Activated naive CD8-positive, alpha-beta T cell treated with anti-CD3 and anti-CD28 coated beads, Interleukin-2, amount 50 U/mL, for 24 hours (primary cell): ENCODE results near the gene SSTR3.
"Not testable (repeated sequence)": the region's sequence is repeated elsewhere in the genome, so short reads cannot be mapped to it uniquely, and the experiment has no call there.

Source experiments
- ATAC-seq: fragments of 150-1000 bp; cut with Tn5 transposase; one replicate; pipeline ENCODE4 v1.10.0; 2021
- DNase-seq: peaks from one replicate; pipeline ENCODE4 v3.0.0; 2021
- H3K27ac Mint-ChIP-seq: one replicate; pipeline ENCODE4 v1.8.0; 2021; ENCODE audit warnings: mild to moderate bottlenecking, mixed read lengths
- H3K27me3 Mint-ChIP-seq: one replicate; pipeline ENCODE4 v1.8.0; 2021; ENCODE audit warnings: mixed read lengths
- H3K36me3 Mint-ChIP-seq: one replicate; pipeline ENCODE4 v1.8.0; 2021; ENCODE audit warnings: low read depth, mixed read lengths
- H3K4me1 Mint-ChIP-seq: one replicate; pipeline ENCODE4 v1.8.0; 2021; ENCODE audit warnings: mixed read lengths
- H3K4me3 Mint-ChIP-seq: one replicate; pipeline ENCODE4 v1.8.0; 2021; ENCODE audit warnings: mild to moderate bottlenecking, moderate library complexity, mixed read lengths
- H3K9me3 Mint-ChIP-seq: one replicate; pipeline ENCODE4 v1.8.0; 2021; ENCODE audit warnings: mixed read lengths

The SSTR3 gene

DNA sequence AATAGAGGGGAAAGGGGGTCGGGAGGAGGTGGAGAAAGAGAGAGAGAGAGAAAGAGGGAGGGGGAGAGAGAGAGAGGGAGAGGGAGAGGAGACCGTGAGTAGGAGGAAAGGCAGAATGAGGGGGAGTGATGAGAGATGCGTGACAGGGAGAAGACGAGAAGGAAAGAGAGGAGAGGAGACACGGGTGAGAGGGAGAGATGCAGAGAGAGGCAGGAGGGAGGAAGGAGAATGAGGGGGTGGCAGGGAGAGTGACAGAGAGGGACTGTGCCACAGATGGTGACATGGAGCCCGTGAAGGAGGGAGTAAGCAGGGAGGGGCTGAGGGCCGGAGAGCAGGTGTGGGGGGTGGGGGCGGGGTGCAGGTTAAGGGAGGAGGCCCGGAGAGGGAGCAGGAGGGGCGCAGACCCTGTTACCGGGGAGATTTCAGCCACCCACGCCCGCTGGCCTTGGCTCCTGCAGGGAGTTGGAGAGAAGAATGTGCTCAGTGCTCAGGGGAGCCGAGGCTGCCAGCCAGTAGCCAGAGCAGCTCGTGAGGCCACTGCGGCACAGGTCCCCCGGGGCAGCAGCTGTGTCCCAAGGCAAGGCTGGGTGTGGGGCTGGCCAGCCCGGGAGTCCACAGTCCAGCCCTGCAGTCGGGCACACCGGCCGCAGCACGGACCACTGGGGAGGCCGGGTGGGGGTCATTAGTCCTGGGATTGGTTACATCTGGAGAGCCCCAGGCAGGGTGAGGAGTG is at the start of gene SSTR3:
Gene SSTR3 (minus strand): TSS at position 304 of the 733 bp plus-strand sequence. CDS start 4,674 bp downstream, outside the sequence.
- H3K9me3 Mint-ChIP-seq: no peaks in the 10 kb centered on the region
- DNase-seq (no peak), ATAC-seq (peak; percentile 26)
- peaks cover 29% of the 10 kb centered on the region for H3K4me1 Mint-ChIP-seq
- no peak within 1 kb of the TSS for H3K27ac Mint-ChIP-seq
- H3K27me3 Mint-ChIP-seq: no peaks in the 10 kb centered on the region
- no peak within 1 kb of the TSS for H3K4me3 Mint-ChIP-seq
- H3K36me3 Mint-ChIP-seq: no peaks in the 10 kb centered on the region

- Mint-ChIP-seq H3K9me3 (peaks cover 7% of the 10 kb centered on the region), H3K36me3 (no peaks in the 10 kb centered on the region), H3K4me1 (peaks cover 32% of the 10 kb centered on the region), H3K4me3 (no peak overlapping the region), H3K27ac (peak overlapping the region; percentile 1), H3K27me3 (peaks cover 3% of the 10 kb centered on the region)
- ATAC-seq (peak; percentile 57), DNase-seq (peak; percentile 72)
Observed at GRCh38 chr22:37260901-37261336, 48.6 kb upstream of the SSTR3 start.

- Mint-ChIP-seq H3K4me1 (peaks cover 37% of the 10 kb centered on the region), H3K4me3 (no peak overlapping the region), H3K36me3 (no peaks in the 10 kb centered on the region), H3K9me3 (peaks cover 7% of the 10 kb centered on the region), H3K27me3 (peaks cover 3% of the 10 kb centered on the region), H3K27ac (no peak overlapping the region)
- ATAC-seq (no peak), DNase-seq (no peak)
Observed at GRCh38 chr22:37260155-37260795, 48.0 kb upstream of the SSTR3 start.

DNA sequence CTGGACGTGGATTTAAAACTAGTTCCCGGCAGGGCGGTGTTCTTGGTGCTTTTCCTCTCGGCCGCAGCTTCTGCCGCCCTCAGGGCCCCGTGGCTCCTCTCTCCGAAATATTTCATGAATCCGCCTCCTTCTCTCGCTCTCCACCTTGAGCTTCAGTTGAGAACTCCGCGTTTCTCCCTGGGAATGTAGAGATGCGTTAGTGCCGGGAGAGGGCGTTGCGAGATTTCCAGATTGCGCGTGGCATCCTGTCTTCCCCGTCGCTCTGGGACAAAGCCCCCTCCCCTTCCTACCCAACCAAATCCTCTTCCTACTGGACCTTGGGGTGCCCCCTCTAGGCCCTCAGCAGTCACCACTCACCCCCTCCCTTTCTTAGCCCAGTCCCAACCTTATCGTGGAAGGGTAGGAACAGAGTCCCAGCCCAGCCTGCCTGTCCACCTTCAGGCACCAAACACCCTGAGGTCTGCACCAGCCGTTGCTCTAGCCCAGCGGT is 47.3 kb upstream of the SSTR3 start:
- Mint-ChIP-seq H3K4me3 (no peak overlapping the region), H3K27ac (no peak overlapping the region), H3K36me3 (no peaks in the 10 kb centered on the region), H3K4me1 (peaks cover 43% of the 10 kb centered on the region), H3K9me3 (peaks cover 6% of the 10 kb centered on the region), H3K27me3 (peaks cover 3% of the 10 kb centered on the region)
- no peak for ATAC-seq
- no peak for DNase-seq

DNA sequence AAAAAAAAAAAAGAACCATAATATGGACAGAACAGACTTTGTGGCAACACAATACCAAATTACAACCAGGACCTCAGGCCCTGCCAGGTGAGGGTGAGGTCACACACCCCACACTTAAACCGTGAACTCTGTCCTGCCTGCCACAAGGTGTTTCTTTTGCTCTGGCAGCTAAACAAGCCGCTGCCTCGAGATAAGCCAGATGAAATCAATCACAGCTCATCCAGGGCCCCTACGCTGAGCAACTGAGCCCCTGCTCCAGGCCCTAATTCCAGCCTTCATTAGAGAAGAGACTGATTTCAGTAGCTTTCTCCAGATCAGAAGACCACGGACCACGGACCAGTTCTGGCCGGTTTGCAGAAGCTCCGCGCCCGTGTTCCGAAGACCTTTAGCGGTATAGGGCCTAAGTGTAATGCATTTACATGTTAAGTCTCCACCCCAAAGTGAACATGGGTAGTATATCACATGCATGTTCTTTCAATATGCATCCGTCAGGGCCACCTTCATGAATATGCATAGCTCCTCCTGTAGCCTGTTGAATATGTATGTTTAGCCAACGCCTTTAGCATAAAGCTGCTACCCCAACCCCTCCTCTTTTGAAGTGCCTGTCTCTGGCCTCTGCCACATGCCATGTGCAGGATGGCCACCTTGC is 46.6 kb upstream of the SSTR3 start:
- H3K9me3 Mint-ChIP-seq: no peaks in the 10 kb centered on the region
- DNase-seq (no peak), ATAC-seq (no peak)
- H3K4me1 Mint-ChIP-seq: peaks cover 46% of the 10 kb centered on the region
- H3K27ac Mint-ChIP-seq: no peak overlapping the region
- no peak overlapping the region for H3K4me3 Mint-ChIP-seq
- H3K27me3 Mint-ChIP-seq: peaks cover 3% of the 10 kb centered on the region
- H3K36me3 Mint-ChIP-seq: no peaks in the 10 kb centered on the region

DNA sequence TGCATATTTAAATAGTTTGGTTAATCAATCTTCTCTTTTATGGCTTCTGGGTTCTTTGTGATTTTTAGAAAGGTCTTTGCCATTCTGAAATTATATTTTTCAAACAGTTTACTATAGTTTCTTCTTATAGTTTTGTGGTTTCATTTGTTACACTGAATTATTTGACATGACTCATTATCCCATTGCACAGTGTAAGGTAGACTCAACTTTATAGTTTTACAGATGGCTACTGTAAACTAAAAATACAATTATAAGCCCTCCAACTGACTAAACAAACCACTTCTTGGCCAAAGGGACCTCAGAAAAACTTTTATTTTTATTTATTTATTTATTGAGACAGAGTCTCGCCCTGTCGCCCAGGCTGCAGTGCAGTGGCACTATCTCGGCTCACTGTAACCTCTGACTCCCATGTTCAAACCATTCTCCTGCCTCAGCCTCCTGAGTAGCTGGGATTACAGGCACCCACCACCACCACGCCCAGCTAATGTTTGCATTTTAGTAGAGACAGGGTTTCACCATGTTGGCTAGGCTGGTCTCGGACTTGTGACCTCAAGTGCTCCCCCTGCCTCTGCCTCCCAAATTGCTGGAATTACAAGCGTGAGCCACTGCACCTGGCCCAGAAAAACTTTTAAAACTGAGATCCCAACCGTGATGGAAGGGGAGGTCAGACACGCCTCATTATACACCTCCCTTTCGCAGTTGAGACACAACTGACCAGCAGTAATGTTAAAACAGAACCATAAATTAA is 45.9 kb upstream of the SSTR3 start:
- Mint-ChIP-seq H3K9me3 (no peaks in the 10 kb centered on the region), H3K4me3 (no peak overlapping the region), H3K27ac (no peak overlapping the region), H3K36me3 (no peaks in the 10 kb centered on the region), H3K27me3 (peaks cover 3% of the 10 kb centered on the region), H3K4me1 (peaks cover 49% of the 10 kb centered on the region)
- DNase-seq (no peak), ATAC-seq (no peak)

DNA sequence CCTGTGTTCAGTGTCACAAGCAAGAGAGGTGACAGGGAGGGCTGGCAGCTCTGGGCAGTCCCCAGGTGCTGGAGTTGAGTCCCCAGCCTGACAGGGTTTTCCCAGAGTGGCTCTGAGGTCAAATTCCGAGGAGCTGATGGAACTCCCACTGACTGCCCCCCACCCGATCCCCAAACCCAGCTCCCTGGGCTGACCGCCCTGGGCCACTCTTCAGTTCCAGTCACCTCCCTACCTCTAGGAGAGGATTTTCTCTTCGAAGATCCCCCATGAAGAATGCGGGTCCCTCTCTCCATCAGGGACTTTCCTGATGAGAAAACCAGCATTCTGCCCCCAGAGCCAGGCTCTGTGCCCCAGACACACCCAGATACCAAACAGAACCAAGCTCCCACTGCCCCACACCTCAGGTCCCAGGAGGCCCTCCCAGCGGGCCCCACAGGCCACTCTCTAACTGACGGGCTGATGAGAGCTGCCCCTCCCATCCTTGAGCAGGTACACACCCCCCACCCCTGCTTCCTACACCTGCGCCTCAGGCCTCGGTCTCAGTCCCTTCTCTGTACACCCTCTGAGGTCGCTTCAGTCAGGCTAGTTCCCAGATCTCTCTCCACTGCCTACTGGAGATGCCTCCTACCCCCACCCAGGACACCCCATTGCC is 43.9 kb upstream of the SSTR3 start:
- no peak for ATAC-seq
- Mint-ChIP-seq H3K4me1 (peaks cover 49% of the 10 kb centered on the region), H3K4me3 (no peak overlapping the region), H3K36me3 (no peaks in the 10 kb centered on the region), H3K27ac (no peak overlapping the region), H3K9me3 (no peaks in the 10 kb centered on the region), H3K27me3 (no peaks in the 10 kb centered on the region)
- no peak for DNase-seq

- no peaks in the 10 kb centered on the region for H3K9me3 Mint-ChIP-seq
- no peaks in the 10 kb centered on the region for H3K27me3 Mint-ChIP-seq
- no peak overlapping the region for H3K4me3 Mint-ChIP-seq
- ATAC-seq: no peak
- DNase-seq: no peak
- peaks cover 44% of the 10 kb centered on the region for H3K4me1 Mint-ChIP-seq
- H3K27ac Mint-ChIP-seq: no peak overlapping the region
- no peaks in the 10 kb centered on the region for H3K36me3 Mint-ChIP-seq
Observed at GRCh38 chr22:37255558-37256006, 43.3 kb upstream of the SSTR3 start.

DNA sequence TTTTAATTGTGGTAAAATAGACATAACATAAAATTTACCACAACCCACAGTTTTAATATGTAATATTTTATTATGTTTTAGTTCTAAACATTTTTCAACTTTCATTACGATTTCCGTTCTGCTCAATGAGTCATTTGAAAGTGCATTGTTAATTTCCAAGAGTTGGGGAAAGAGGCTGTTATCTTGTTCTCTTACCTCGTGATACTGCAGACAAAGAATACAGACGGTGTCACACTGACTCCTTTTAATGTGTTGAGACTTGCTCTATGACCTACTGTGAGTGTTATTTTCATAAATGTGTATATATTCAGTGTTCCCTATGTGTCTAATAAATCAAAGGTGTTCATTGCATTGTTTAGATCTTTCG is 42.6 kb upstream of the SSTR3 start:
- peak; percentile 64 for ATAC-seq
- H3K4me1 Mint-ChIP-seq: peaks cover 43% of the 10 kb centered on the region
- DNase-seq: no peak
- H3K27ac Mint-ChIP-seq: no peak overlapping the region
- no peaks in the 10 kb centered on the region for H3K9me3 Mint-ChIP-seq
- H3K4me3 Mint-ChIP-seq: no peak overlapping the region
- H3K27me3 Mint-ChIP-seq: no peaks in the 10 kb centered on the region
- no peaks in the 10 kb centered on the region for H3K36me3 Mint-ChIP-seq

DNA sequence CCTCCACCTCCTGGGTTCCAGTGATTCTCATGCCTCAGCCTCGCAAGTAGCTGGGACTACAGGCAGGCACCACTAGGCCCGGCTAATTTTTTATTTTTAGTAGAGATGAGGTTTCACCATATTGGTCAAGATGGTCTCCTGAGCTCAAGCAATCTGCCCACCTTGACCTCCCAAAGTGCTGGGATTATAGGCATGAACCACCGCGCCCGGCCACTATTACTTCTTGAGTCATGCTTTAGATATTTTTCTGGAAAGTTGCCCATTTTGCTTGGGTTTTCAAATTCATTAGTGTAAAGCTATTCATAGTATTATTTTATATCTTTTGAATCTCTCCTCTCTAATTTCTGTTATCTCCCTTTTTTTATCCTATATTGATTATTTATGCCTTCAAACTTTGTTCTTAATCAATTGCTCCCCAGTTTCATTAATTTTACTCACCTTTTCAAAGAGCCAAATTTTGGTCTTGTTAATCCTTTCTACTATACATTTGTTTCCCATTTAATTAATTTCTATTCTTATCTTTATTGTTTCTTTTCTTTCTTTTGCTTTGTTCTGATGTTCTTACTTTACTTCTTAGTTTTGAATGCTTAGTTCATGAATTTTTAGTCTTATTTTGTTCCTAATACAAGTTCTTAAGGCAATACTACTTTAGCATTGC is 42.1 kb upstream of the SSTR3 start:
- DNase-seq (no peak), ATAC-seq (no peak)
- no peaks in the 10 kb centered on the region for H3K36me3 Mint-ChIP-seq
- H3K27ac Mint-ChIP-seq: no peak overlapping the region
- H3K4me1 Mint-ChIP-seq: peaks cover 40% of the 10 kb centered on the region
- H3K4me3 Mint-ChIP-seq: no peak overlapping the region
- H3K27me3 Mint-ChIP-seq: no peaks in the 10 kb centered on the region
- no peaks in the 10 kb centered on the region for H3K9me3 Mint-ChIP-seq

- DNase-seq (no peak), ATAC-seq (no peak)
- H3K4me1 Mint-ChIP-seq: peaks cover 41% of the 10 kb centered on the region
- no peak overlapping the region for H3K27ac Mint-ChIP-seq
- H3K36me3 Mint-ChIP-seq: no peaks in the 10 kb centered on the region
- no peaks in the 10 kb centered on the region for H3K27me3 Mint-ChIP-seq
- no peaks in the 10 kb centered on the region for H3K9me3 Mint-ChIP-seq
- no peak overlapping the region for H3K4me3 Mint-ChIP-seq
Observed at GRCh38 chr22:37253126-37253660, 40.9 kb upstream of the SSTR3 start.

- DNase-seq: not testable (repeated sequence)
Observed at GRCh38 chr22:37251836-37252235, 39.6 kb upstream of the SSTR3 start.

DNA sequence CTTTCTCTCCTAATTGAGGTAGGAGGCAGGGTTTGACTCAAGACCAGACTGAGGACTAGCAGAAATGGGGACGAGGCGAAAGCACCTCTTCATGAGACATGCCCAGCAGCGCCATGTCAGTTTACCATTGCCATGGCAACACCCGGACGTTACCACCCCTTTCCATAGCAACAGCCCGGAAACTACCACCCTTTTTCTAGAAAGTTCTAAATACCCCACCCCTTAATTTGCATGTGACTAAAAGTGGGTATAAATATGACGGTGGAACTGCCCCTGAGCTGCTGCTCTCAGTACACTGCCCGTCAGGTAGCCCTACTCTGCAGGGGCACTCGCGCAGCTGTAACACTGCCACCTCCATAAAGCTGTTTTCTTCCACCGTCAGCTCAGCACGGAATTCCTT is 37.7 kb upstream of the SSTR3 start:
- peak overlapping the region; percentile 52 for H3K27ac Mint-ChIP-seq
- H3K9me3 Mint-ChIP-seq: no peaks in the 10 kb centered on the region
- H3K4me3 Mint-ChIP-seq: no peak overlapping the region
- H3K36me3 Mint-ChIP-seq: no peaks in the 10 kb centered on the region
- no peak for DNase-seq
- peaks cover 26% of the 10 kb centered on the region for H3K4me1 Mint-ChIP-seq
- no peaks in the 10 kb centered on the region for H3K27me3 Mint-ChIP-seq
- ATAC-seq: no peak

More at GRCh38 chr22:37251836-37252235, 39.6 kb upstream of the SSTR3 start:
- not testable (repeated sequence) for H3K9me3 Mint-ChIP-seq, H3K4me3 Mint-ChIP-seq, H3K27me3 Mint-ChIP-seq, H3K27ac Mint-ChIP-seq, H3K36me3 Mint-ChIP-seq, ATAC-seq
- H3K4me1 Mint-ChIP-seq: peaks cover 38% of the 10 kb centered on the region
